HT-29 (cell line): Measurements from ENCODE around the gene GTF2IRD1. TPM values are rescaled to one million over a fixed set of nuclear protein-coding genes. Genes with fewer than 3 reads are reported as not detected.
"Not testable (repeated sequence)": the region's sequence is repeated elsewhere in the genome, so short reads cannot be mapped to it uniquely, and the experiment has no call there.

ENCODE experiments used
- DNase-seq: peaks from one replicate; pipeline ENCODE4 v3.0.0-alpha.2; 2015; ENCODE audit warnings: low spot score
- total RNA-seq: library from RNA; depleted of rRNA; stranded (reverse); fragments of >200 nt; shearing (Covaris generic); gene quantifications from 2 replicates; pipeline ENCODE4 v1.2.3, GENCODE V29; 2014

Gene GTF2IRD1
- total RNA-seq, 1 experiment from 2014 or later, result 34.6 TPM

DNA sequence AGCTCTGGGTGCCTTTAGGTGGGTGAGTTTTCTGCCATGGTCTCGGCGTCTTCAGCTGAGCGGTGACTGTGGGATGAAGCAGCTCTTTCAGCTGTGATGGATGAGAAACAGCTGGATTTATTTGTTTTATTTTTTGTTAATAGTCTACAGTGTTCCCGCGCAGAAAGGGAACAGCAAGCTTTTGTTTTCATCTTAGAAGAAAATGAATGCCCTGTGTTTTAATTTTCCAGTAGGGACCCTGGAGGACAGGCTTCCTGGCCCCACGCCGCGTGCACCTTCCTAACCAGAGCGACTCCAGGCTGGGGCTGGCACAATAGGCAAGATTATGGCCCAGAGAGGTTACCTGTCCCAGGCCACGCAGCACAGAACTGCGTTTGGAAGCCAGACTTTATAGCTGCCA lies 57.6 kb downstream of the GTF2IRD1 start:
- no peak for DNase-seq

GRCh38 chr7:74512762-74513161 lies 59.1 kb downstream of the GTF2IRD1 start:
- no peak for DNase-seq

- DNase-seq, result no peak
Observed at GRCh38 chr7:74514131-74514591, 60.5 kb downstream of the GTF2IRD1 start.

DNA sequence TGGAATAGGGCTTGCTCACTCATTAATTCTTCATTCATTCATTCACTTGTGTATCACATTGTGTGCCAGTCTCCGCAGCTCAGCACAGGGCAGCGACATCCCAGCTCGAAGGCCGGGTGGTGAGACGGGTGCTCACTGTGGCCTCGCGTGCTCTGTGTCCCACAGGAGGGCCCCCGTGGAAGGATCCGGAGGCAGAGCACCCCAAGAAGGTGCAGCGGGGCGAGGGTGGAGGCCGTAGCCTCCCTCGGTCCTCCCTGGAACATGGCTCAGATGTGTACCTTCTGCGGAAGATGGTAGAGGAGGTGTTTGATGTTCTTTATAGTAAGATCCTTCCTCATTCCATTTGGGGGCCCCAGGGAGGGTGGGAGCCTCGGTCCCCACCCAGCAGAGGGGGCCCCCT lies 61.6 kb downstream of the GTF2IRD1 start:
- DNase-seq, result no peak

DNA sequence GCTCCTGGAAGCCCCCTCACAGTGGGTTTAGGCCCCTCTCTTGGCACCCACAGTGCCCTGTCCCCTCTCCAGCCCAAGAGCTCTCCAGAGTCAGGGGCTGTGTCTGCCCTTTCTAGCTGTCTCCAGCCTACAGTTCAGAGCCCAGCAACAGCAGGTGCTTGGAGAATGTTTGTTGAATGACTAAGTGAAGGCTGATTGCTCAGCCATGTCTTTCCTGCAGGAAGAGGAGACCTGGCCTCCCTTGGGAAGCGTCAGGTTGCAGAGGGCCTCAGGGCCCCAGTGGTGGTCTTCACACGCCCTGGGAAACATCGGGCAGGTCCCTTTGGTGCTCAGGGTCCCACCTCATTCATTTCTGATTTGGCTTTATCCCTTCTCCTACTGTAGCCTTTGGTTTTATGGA lies 62.5 kb downstream of the GTF2IRD1 start:
- no peak for DNase-seq

DNA sequence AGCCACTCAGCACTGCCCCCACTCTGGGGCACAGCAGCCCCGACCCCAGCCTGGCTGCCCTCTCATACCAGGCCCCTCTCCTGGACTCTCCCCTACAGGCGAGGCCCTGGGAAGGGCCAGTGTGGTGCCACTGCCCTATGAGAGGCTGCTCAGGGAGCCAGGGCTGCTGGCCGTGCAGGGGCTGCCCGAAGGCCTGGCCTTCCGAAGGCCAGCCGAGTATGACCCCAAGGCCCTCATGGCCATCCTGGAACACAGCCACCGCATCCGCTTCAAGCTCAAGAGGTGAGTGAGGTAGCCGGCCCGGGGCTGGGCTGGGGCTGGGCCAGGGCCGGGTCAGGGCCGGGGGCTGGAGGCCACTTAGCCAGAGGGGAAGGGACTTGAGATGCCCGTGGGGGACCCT lies 64.3 kb downstream of the GTF2IRD1 start:
- no peak for DNase-seq

DNA sequence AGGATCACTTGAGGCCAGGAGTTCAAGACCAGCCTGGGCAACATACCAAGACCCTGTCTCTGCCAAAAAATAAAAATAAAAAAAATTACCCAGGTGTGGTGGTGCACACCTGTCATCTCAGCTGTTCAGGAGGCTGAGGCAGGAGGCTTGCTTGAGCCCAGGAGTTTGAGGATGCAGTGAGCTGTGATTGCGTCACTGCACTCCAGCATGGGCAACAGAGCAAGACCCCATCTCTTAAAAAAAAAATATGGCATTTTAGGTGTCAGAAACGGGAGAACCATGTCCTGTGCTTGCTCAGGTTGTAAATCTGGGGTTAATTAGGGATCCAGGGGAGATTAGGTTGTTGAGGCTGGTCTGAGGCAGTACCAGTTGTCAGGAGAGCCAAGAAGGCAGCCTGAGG lies 64.9 kb downstream of the GTF2IRD1 start:
- no peak for DNase-seq

DNA sequence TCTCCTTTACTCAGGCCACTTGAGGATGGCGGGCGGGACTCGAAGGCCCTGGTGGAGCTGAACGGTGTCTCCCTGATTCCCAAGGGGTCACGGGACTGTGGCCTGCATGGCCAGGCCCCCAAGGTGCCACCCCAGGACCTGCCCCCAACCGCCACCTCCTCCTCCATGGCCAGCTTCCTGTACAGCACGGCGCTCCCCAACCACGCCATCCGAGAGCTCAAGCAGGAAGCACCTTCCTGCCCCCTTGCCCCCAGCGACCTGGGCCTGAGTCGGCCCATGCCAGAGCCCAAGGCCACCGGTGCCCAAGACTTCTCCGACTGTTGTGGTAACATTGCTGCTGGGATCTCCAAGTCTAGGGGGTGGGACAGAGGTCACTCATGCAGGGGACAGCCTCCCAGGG lies 65.7 kb downstream of the GTF2IRD1 start:
- DNase-seq, result no peak

DNA sequence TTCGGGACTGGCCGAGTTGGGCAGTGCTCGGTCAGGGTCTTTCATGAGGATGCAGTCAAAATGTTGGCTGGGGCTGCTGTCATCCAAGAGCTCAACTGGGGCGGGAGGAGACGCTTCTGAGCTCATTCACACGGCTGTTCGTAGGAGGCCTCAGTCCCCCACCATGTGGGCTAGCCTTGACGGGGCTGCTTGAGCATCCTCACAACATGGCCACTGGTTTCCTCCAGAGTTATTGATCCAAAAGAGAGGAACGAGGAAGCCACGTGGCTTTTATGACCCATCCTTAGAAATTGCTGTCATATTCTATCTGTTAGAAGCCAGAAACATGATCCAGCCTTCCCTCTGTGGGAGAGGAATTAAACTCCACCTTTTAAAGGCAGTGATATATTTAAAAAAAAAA lies 68.1 kb downstream of the GTF2IRD1 start:
- no peak for DNase-seq

DNA sequence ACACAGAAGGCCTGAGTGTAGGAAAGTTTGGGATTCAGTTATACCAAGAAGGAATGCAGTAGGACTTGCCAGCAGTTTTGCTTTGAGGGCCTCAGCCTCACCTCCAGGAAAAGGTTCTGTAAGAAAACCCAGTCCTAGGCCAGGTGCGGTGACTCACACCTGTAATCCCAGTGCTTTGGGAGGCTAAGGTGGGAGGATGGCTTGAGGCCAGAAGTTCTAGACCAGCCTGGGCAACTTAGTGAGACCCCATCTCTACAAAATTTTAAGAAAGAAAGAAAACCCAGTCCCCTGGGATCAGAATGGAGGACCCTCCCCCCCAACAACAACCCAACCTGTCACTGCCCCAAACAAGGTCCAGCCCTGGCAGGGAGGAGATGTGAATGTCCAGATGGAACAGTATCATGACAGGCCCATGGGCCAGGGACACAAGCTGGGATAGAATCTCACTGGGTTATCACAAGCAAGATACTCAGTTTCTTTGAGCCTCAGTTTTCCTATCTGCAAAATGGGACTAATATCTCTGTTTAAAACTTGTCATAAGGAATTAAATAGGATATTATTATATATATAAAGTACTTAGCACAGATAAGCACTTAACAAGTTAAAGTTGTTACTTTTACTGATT lies 68.7 kb downstream of the GTF2IRD1 start:
- DNase-seq, result no peak

GRCh38 chr7:74523015-74523414 lies 69.3 kb downstream of the GTF2IRD1 start:
- no peak for DNase-seq

DNA sequence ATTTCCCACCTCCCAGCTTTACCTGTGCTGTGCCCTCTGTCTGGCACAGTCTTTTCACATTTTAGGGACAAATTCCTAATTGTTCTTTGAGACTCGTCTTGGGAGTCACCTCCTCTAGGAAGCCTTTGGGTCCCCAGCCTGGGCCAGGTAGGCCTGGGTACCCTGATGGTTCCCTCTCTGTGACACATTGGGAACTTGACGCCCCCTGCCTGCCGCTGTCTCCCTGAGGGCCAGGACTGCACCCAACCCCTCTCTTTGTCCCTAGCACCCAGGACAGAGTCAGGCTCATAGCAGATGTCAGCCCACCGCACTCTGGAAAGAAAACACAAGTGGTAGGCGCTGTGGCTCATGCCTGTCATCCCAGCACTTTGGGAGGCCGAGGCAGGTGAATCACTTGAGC lies 71.4 kb downstream of the GTF2IRD1 start:
- DNase-seq, result no peak

DNA sequence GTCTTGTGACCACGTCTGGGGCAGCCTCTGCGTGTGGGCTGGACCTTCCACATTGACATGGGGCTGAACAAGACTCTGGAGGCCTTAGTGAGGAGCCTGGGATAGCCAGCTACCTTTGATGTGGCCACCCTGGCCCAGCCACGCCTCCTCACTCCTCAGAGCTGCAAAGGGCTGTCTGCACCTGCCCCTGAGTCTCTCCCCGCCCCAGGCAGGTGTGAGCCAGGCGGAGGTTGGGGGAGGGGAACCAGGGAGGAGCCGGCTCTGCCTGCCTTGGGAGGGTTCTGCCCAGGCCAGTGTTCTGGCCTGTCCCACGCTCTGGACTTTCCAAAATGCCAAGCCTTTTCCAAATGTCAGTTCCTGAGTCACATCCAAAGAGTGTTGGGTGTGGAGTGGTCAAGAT lies 72.2 kb downstream of the GTF2IRD1 start:
- peak; percentile 94 for DNase-seq

DNA sequence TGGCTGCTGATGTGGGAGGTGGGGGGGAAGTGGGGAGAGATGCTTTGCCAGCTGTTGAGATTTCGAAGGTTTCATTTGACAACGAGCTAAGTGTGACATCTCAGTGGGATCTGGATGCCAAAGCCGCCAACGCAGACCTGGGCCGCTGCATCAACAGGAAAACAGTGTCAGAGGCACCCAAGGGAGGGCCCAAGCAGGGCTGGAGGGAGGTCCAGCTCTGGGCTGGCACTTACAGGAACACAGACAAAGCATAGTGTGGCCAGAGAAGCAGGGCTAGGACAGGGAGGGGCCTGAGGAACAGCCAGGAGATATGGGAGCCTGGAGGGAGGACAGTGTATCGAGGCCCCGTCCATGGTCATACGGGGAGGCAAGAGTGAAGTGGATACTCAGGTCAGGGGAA lies 73.1 kb downstream of the GTF2IRD1 start:
- DNase-seq, result no peak

DNA sequence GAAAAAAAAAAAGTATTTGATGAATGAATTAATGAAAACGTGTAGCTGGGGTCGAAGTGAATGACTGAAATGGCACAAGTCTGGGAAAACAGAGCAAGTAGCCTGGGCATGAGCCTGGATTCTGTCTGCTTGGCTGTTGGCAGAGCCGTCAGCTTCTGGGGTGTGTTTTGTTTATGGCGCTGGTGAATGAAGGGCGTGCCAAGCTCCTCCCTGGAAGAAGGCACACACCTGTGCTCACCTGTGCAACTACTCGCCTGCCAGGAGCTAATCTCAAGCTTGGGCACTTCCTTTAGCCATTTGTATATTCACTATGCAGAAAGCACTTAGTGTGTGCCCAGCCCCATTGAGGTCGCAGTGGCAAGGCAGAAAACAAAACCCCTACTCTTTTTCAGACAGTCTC lies 74.1 kb downstream of the GTF2IRD1 start:
- DNase-seq, result peak; percentile 72

DNA sequence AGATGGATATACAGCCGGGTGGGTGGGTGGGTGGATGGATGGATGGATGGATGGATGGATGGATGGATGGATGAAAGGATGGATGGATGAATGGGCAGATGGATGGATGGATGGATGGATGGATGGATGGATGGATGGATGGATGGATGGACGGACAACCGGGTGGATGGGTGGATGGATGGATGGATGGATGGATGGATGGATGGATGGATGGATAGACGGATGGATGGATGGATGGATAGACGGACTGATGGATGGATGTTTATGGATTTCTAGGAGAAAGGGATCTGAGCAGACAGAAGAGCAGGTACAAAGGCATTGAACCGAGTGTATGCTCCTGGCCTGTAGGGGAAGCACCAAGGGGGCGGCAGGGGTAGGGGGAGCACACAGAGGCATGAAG lies 75.1 kb downstream of the GTF2IRD1 start:
- DNase-seq, result not testable (repeated sequence)

- no peak for DNase-seq
Observed at GRCh38 chr7:74535951-74536356, 82.2 kb downstream of the GTF2IRD1 start.

- DNase-seq, result not testable (repeated sequence)
Observed at GRCh38 chr7:74541937-74542336, 88.2 kb downstream of the GTF2IRD1 start.

DNA sequence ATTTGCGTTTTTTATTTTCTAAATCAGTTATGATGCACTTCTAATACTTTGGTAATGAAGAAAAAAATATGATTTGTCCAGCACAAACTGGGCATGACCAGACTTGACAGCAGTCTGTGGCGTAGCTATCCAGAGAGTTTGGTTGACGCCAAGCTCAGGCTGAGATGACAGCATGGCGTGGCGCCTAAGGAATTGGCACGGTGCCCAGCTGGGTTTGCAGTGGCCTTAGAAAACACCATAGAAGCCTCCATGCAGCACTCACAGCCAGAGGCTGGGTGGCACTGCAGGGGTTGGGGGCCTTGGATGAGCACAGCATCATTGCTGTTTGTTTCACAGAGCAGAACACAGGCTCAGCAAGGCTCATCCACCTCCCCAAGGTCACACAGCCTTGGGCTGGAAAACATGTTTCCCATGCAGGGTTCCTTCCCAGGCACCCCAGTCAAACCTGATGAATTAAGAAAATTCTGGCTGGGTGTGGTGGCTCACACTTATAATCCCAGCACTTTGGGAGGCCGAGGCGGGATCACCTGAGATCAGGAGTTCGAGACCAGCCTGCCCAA lies 88.9 kb downstream of the GTF2IRD1 start:
- DNase-seq, result peak; percentile 47

DNA sequence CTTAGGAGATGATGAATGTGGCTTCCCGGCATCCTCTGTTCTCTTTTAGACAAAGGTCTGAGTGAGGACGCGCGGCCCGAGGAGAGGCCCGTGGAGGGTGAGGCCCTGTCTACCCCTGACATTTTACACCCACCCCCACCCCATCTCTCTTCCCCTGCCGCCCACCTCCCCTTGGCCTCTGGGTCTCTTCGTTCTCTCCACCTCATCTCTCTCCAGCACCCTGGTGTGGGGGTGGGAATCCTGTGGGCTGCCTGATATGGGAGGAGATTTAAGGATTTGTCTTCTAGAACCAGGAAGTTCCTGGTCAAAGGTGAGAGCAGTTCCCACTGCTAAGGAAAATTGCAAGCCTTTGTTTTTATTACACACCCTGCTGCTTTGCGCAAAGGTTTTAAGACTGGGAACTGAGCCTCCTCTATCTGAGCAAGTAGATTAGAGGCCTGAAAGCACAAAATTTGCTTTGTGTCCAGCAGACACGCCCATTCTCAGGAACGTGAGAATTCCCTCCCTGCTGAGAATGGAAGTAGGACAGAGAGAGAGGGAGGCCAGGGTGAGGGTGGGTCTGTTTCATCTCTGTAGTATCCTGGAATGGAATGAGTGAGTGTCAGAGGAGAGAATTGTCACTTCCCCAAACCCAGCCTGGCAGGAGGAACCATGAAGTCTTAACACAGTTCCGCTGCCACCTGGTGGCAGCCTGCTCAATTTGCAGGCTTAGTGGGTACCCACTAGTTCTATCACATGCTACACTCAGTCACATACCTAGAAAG lies 91.2 kb downstream of the GTF2IRD1 start:
- peak; percentile 99 for DNase-seq

GRCh38 chr7:74545921-74546320 lies 92.2 kb downstream of the GTF2IRD1 start:
- no peak for DNase-seq

DNA sequence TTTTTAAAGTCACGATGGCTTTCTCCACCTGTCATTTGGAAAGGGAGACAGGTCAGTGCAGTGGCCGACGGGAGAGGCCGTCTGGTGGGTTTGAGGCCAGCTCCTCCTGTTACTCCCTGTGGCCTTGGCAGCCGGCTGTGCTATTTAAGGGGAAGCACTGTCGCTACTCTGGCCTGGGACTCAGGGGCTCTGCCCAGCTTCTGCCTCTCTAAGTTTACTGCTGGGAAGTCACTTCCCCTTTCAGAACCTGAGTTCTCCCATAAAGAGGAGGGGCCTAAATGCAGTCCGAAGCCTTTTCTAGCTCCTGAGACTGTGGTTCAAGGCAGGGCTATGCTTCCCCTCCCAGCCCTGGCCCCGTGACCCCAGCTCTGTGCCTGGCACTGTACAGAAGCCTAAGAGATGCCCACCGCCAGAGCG lies 99.9 kb downstream of the GTF2IRD1 start:
- DNase-seq, result not testable (repeated sequence)

DNA sequence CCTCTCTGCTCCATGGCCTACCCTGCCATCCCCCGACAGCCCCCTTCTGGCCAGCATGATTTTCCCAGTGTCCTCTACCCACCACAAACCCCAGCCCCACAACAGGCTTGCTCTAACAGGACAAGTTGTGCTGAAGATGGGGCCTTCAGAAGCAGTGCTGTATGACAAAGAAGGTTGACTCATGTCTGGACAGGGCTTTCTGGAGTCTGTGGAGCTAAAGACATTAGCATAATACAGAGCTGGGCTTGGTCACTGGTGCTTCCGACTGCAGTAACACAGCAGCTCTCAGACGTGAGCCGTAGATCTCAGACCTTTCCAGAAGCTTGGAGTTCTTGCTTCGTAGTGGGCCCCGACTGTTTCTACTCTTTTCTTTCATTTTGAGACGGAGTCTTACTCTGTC lies 100.5 kb downstream of the GTF2IRD1 start:
- DNase-seq, result no peak
